NCI-H187 treated with DMSO at 0.1 percent for 48 hours (cell line): ENCODE results near the gene TNFAIP3.
"Not testable (repeated sequence)": the region's sequence is repeated elsewhere in the genome, so short reads cannot be mapped to it uniquely, and the experiment has no call there.

ENCODE experiments used
- DNase-seq: peaks from one replicate; lab custom pipeline; 2025; lab: John Stamatoyannopoulos, UW

Gene TNFAIP3

GRCh38 chr6:137878029-137878428, 11.0 kb downstream of the TNFAIP3 start:
- DNase-seq: no peak

GRCh38 chr6:137878486-137879285, 11.6 kb downstream of the TNFAIP3 start:
- DNase-seq: no peak

- no peak for DNase-seq
These were observed 12.2 kb downstream of the TNFAIP3 start for GRCh38 chr6:137879299-137879698.

- no peak for DNase-seq
These were observed 13.1 kb downstream of the TNFAIP3 start for GRCh38 chr6:137879885-137880745.

GRCh38 chr6:137880746-137881521, 13.9 kb downstream of the TNFAIP3 start:
- no peak for DNase-seq

- DNase-seq: no peak
These were observed 14.4 kb downstream of the TNFAIP3 start for GRCh38 chr6:137881522-137881886.

GRCh38 chr6:137882225-137882961, 15.3 kb downstream of the TNFAIP3 start:
- DNase-seq: no peak

- DNase-seq: no peak
These were observed 16.5 kb downstream of the TNFAIP3 start for GRCh38 chr6:137883400-137884148.

- DNase-seq: no peak
These were observed 17.3 kb downstream of the TNFAIP3 start for GRCh38 chr6:137884149-137884909.

- DNase-seq: not testable (repeated sequence)
These were observed 17.8 kb downstream of the TNFAIP3 start for GRCh38 chr6:137884910-137885229.

- not testable (repeated sequence) for DNase-seq
These were observed 19.2 kb downstream of the TNFAIP3 start for GRCh38 chr6:137886226-137886625.

- no peak for DNase-seq
These were observed 24.0 kb downstream of the TNFAIP3 start for GRCh38 chr6:137890983-137891537.

GRCh38 chr6:137892271-137892708, 25.2 kb downstream of the TNFAIP3 start:
- no peak for DNase-seq

GRCh38 chr6:137893181-137893580, 26.1 kb downstream of the TNFAIP3 start:
- DNase-seq: no peak

GRCh38 chr6:137893726-137894125, 26.7 kb downstream of the TNFAIP3 start:
- DNase-seq: no peak

GRCh38 chr6:137894378-137894777, 27.3 kb downstream of the TNFAIP3 start:
- not testable (repeated sequence) for DNase-seq

GRCh38 chr6:137894779-137895385, 27.8 kb downstream of the TNFAIP3 start:
- DNase-seq: no peak

- DNase-seq: no peak
These were observed 29.6 kb downstream of the TNFAIP3 start for GRCh38 chr6:137896647-137897046.

- DNase-seq: no peak
These were observed 33.8 kb downstream of the TNFAIP3 start for GRCh38 chr6:137900815-137901214.
